GM19043 (cell line): ENCODE results near the gene CLTCL1.

Experiments used
- ATAC-seq: cut with Tn5 transposase; IDR thresholded peaks from one replicate; pipeline ENCODE4 v1.9.1; 2021; ENCODE audit warnings: low read depth; ENCODE audit not compliant: unreplicated experiment

Gene CLTCL1

DNA sequence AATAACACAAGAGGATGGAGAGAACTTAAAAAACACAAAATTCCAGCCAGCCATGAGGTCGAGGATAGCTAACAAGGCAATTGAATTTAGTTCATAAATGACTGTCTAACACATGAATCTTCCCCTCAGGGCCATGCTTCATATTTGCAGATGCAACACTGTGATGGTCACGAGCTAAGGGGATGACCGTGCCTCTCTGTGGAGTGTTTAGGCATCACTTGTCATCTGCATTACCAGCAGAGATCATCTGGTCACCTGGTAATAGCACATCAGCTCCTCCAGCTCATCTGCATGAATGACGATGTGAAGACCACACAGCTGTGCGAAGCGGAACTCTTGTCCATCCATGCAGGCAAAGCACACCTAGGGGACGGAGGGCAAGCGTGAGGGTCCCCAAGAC is 92.0 kb downstream of the CLTCL1 start:
- no peak for ATAC-seq

DNA sequence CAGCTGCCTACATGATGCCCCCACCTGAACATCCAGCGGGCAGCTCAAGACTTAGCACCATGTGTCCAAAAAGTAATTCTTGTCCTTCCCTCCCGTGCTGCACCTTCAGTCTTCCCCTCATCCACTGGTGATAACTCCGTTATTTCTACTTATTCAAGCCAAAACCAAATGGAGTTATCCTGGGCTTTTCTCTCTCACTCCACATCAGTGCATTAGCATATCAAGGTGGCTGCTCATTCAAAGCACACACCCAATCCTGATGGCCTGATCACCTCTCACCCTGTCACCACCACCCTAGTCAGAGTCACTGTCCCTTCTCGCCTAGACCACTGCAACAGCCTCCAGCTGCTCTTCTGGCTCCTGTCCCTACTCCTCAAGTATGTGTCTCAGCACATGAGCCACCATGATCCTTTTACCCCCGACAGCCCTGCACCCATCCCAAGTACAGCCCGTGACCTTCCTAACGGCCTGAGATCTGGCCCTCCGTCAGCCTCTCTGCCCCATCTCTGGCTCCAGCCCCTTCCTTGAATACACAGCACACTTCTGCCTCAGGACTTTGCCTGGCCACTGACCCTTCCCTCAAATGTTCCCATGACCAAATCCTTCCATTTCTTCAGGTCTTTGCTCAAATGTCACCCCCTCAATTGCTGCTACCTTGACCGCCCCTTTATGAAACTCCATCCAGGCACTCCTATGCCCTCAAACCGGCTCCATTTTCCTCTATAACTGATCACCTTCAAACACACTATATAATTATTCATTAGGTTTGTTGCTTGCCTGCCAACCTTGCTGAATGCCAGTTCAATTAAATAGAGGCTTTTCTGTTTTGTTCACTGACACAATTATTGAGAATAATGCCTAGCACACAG is 93.3 kb downstream of the CLTCL1 start:
- ATAC-seq = no peak

DNA sequence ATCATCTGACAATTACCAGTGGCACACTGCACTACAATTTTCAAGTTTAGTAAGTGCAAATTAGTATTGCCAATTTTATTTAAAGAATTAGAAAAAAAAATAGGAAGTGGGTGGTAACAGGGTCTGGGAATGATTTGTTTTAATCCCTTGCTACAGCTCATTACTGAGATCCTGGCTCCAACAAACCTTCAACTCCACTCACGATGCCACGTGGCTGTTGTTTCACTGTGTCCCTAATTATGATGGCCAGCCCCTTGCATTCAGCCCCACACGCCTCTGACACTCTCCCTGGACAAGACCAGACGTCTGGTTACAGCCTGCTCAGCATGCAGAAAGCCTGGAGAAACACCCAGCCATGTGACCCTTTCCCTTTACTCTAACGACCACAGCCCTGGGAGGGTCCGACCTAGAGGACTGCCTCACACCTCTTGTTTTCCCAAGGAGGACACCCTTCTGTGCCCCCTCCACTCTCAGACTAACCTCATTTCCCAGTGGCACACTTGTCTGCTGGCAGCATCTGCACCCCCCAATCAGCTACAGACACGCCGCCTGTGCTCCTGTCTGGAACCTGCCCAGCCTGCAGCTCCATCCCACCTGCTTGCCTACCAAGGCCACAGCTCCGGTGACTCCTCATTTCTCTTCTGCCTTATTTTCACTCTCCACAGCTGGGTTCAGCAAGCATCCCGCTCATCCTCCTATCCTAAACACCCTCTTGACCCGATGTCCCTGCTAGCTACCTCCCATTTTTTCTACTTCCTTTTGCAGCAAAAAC is 94.5 kb downstream of the CLTCL1 start:
- ATAC-seq = no peak

DNA sequence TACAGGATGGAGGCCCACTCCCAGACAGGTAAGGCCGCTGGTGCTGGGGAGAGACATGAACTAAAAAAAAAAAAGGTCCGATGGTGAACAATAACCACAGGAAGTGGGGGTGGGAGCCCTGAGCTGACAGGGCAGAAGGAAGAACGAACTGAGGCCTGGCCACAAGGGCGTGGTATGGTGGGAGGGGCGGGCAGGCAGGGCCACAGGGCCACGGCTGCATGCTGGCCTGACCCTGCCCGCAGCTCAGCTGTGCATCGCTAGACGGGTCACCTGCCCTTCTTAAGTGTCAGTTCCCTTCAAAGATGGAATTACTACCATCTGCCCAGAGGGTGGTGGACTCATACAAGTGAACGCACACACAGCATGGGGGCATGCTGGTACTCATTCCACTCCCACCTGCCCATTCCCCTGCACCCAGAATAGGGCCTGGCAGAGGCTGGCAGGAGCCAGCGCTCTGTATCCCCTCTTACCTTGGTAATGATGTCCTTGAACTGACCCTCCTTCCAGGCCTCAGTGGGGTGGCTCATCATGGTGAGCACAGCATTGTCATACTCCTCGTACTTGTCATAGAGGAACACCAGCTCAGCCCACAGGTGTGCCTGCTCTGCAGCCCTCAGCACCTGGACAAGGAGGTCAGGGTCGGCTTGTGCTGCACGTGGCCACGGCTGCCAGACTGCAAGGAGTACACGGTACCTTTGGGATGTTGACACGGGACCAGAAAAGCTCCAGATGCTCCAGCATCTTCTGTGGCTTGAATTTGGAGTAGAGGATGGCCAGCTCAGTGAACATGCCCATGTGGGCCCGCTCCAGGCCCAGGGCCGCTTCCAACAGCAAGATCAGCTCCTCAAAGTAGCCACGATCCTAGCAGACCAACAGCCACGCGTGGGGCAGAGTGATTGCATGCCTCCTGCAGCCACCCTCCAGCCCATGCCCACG is 95.5 kb downstream of the CLTCL1 start:
- no peak for ATAC-seq

DNA sequence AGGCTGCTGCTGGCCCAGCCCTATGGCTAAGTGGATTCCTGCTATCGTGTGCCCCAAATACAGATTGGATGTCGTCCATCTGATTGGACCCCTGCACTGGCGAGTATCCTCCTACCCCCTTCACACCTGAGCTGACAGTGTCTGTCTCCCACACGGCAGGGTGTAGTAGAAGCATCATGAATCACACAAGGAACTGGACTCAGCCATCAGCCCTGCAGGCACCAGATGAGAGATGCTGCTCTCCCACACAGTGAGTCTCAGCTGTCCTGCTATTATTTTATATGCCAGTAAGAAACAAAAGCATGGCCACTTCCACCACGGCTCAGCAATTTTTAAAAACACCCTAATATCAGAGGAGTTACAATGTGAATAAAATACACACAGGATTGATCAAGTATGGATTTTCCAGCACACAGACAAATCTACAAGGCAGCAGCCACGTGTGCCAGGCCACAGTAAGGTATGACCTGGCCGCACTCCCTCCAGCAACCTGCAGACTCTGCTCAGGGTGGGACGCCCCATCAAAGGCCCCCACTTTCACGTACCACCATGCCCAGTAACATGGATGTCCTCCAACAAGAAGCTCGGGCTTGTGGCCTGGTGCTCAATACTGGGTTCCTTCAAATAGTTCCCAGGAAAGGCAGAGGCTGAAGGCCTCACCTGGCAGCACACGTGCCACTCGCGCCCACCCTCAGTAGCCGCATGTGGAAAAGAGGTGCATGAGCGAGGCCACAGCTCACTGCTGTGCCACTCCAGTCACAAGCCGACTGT is 96.6 kb downstream of the CLTCL1 start:
- no peak for ATAC-seq

DNA sequence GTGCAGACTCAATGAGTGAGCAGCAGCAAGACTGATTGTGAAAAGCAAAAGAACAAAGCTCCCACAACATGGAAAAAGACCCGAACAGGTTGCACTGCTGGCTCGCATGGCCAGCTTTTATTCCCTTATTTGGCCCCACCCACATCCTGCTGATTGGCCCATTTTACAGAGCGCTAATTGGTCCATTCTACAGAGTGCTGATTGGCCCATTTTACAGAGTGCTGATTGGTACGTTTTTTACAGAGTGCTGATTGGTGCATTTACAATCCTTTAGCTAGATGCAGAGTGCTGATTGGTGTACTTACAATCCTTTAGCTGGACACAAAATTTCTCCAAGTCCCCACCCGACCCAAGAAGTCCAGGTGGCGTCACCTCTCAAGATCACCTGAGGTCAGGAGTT is 97.6 kb downstream of the CLTCL1 start:
- no peak for ATAC-seq

DNA sequence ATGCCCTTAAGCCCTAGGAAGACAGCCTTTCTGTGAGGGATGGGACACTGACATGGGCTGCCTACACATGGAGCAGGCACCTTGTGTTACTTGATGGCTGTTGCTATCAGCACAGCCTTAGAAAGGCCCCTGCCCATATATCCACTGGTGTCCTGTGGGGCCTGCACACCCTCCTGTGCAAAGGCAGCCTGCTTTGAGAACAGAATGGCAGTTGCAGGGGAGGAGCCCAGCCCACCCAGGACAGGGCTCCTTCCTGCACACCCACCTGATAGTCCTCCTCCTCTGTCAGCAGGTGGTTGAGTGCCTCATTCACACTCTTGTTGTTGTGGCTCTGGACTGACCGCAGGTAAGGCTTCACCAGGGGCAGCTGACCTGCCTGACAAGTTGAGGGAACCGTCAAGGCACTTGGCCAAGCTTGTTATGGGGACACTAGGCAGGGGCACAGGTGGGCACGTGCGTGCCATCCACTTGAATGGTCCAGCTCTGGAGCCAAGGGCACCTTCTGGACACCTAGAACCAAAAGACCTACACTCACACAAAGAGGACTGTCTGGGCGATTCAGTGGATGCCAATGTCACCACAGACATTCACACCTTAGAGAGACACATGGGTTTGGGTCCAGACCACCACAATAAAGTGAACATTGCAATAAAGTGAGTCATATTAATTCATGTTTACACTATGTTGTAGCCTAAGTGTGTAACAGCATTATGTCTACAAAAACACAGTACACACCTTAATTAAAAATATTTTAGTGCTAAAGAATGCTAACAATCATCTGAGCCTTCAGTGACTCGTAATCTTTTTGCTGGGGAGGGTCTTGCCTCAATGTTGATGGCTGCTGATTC is 103.6 kb downstream of the CLTCL1 start:
- no peak for ATAC-seq

DNA sequence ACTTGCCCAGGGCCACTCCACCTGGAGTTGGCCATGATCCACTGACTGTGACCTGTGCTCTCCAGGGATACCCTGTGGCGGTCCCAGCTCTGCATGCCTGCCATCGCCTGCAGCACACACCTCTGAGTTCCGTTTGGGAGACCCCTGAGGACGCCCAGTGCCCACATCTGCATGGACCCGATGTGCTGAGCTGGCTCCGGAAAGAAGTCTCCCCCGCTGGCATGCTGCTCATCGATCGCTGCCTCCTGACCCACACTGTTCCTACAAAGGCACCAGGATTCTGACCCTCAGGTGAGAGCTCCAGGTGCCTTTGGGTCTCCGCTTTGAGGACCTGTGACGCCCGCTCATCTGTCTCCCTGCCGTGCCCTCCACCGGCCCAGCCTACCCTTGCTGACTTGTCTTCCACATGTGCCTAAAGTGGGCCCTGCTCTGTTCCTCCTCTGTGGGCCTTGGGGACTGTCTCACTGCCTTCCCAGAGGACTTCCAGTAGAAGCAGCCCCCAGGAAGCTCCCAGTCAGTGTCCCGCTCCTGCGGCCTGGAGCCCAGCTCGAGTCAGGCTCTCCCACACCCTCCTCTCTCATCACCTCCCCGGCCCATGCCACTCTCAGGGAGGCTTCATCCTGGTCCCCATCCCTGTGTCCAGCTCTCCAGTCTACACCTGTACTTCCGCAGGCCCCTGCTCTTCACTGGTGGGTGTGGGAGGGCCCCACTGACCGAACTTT is 107.1 kb downstream of the CLTCL1 start:
- no peak for ATAC-seq

DNA sequence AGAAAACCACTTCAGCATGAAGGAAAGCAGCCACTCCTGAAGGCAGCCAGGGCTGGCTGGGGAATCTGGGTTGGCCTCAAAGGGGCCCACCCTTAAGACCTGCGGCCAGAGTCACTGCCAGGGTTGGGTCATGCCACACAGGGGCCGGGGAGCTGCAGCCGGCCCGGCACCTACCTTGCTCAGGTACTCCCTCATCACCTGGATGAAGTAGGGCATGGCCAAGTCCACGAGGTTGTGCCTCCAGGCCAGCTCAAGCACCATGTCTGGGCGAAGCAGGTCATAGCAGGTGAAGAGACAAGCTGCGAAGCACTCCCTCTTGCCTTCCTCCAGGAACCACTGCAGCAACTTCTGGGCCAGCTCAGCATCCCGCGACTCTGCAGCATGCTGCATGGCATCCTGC is 108.3 kb downstream of the CLTCL1 start:
- ATAC-seq = no peak

DNA sequence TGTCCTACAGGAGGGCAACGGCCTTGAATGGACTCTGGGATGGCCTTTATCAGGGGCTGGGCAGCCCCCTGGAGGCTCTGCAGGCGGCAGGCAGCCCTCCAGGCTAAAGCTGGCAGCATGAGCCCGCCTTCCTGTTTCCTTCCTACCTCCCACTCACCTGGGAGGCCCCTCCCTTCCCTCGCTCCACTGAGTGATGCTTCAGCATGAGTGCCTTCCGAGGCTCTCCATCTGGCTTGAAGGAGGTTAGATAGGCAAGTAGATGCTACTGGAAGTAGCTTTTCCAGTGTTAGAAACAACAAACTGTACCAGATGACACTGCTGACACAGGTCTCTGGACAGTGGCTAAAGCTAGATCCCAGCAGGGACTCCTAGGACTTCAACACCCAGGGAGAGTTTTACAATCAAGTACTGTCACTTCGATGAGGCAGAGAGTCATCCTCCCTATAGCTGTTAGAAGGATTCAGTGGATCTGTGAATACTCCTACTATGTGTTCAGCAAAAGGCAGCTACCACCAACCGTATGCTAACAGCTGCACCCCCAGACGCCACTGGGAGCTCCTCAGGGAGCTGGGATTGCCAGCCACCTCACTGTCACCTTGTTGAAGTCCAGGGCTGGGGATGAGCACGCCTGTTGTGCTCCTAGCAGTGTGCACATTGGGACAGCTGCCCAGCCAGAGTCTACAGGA is 108.9 kb downstream of the CLTCL1 start:
- no peak for ATAC-seq

DNA sequence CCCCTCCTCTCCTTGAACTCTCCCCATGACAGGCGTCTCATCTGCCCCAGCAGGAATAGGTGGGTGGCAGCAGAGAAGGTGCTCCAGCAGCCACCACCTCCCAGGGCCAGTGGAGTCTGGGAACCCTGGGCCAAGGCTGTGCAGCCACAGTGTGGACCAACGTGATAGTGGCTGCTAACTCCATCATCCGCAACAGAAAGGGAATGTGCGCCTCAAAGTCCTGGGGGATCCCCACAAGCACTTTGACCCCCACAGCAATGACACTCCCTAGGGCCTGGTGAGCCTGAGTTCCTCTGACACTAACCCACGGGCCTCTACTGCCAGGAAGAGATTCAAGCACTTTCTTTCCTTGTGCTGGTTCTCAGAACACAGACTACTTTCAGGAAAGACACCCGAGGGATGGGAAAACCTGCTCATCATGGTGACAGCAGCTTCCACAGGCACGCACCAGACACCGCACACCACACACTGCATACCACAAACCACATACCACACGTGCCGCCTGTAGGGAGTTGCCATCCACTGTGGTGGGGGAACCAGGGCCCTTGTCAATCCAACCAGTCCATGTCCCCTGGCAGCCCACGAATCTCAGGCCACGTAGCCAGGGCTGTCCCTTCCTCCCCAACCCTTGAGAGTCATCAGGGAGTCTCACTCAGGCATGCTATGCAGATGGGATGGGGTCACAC is 109.6 kb downstream of the CLTCL1 start:
- ATAC-seq = no peak

DNA sequence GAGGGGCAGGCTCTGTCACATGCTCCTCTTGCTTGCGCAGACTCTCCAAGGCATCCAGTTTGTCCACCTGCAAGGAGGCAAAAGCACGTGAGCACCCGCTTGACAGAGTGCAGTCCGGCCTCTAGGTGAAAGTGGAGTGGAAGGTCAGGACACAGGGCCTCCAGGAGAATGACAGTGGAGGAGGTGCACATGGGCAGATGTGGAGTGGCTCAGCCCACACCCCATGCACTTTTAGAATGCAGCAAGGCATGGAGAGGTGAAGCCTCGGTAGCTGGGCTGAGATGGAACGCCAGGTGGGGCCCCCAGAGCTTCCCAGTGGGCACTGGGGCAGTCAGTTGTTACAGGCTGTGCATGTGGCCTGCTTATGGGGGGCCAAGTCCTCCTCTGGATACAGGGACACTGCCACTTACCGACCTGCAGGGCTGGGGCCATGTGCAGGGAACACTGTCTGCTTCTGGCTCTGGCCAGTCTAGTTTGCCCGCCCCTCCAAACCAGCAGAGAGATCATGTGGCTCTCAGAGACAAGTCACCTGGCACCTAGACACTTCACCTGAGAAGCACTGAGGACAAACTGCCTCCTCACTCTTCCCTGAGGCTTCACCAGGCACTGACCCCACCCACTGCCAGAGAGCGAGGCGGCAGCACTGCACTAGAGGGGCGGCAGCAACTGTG is 110.6 kb downstream of the CLTCL1 start:
- ATAC-seq = no peak

DNA sequence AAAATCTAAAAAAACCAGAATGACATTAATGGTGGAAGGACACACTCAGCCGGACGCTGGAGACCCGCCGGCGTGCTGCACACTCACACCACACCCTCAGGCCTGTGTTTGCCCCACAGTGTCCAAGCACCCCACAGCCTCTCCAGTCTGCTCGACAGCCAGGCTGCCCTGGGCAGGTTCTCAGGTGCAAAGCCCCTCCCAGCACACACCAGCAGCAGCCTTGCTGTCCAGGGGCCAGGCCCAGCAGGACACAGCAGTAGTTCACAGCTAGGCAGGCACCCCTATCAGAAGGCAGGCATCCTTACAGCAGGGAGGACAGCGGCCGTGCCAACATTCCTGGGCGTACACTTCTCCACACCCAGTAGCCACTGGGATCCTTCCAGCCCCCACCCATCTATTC is 111.3 kb downstream of the CLTCL1 start:
- ATAC-seq = no peak

DNA sequence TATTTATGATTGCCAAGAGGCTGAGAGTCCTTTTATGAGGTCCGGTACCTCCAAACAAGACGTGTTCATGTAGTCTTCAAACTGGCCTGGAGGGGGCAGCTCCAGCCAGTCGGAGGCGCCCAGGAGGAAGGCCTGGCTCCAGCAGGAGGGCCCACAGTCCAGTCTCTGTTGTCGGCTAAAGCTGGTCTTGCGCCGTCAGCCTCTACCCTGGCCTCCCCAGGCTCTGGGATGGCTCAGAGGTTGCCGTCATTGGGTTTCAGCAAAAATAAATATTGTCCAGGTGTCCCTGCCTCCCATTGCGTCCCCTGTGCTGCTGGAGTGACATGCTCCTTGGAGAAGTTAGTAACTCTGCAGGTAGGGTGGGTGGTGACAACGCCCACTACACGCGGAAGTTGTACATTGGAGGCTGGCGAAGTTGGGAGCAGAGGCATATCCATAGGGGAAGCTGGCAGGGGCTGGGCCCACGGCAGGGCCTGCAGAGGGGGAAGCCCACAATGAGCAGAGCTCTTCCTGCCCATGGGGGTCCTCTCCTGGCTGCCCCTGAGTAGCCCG is 111.9 kb downstream of the CLTCL1 start:
- no peak for ATAC-seq

DNA sequence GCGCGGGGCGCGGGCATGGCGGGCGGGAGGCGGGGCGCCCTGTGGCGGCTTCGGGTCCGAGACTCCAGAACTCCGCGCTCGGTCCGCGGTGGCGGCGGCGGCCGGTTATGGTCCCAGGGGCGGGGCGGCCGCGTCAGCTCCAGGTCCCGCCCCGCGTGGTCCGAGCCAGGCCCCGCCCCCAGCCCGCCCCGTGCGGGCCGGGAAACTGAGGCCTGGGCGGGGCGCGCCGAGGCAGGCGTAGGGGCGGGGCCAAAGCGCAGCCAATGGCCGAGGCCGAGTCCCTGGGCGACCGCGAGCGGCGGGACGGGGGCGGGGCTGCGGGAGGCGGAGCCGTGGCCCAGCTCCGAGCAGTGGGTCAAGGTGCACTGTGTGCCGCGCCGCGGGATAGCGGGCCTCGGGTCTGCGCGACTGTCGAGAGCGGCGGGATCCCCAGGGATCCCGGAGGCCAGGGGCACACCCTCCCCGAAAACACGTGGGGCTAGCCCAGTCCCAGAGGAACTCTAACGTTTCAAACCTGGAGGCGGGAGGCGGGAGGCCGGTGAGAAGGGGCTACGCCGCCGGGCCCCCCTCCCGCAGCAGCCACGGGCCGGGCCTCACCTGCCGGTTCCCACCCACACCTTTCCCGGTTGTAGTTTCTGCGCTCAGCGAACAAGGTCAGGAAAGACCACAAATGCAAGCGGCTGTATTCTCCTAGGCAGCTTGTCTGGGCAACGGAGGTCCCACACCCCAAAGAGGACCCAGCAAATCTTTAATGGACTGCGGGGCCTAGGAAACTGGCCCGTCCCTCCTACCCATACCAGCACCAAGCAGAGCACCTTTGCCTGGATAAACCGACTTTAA is 112.6 kb downstream of the CLTCL1 start, which contains the start of gene SLC25A1:
Gene SLC25A1 (minus strand): TSS at position 80 of the 840 bp plus-strand sequence. CDS start 63 bp downstream, at position 17.
- peak; percentile 61 for ATAC-seq
